ENCODE data around the gene SNORC. TPM values are rescaled to one million over a fixed set of nuclear protein-coding genes. Genes with fewer than 3 reads are reported as not detected.

The SNORC gene
- total and polyA plus RNA-seq, 4 donors = 2.4 to 12.3 (median 6.6) TPM

GRCh38 chr2:232878855-232879617, 9.0 kb downstream of the SNORC start:
- H3K27ac ChIP-seq (ENCODE audit: low read depth in 1 of 2, low read length in 2 of 2) = no peak overlapping the region
- peaks cover 0 to 40% (median 24%) of the 10 kb centered on the region in 4 donors for H3K4me1 ChIP-seq (ENCODE audit: control insufficient read depth in 4 of 4, insufficient read depth in 4 of 4, low read length in 3 of 4)
- no peaks in the 10 kb centered on the region for H3K9me3 ChIP-seq (ENCODE audit: control insufficient read depth in 4 of 4, low read length in 3 of 4)
- no peaks in the 10 kb centered on the region for H3K27me3 ChIP-seq (ENCODE audit: control insufficient read depth in 4 of 4, insufficient read depth in 4 of 4, low read length in 3 of 4)
- WGBS = 87% methylated on average over 20 of the region's 20 CpGs
- H3K4me3 ChIP-seq (ENCODE audit: low read depth in 1 of 3, low read length in 3 of 3) = no peak overlapping the region
- TF ChIP-seq RXRA (IDR thresholded peaks at IDR 0.05) (no peak), FOXA1 (IDR thresholded peaks at IDR 0.05) (no peak)
- H3K36me3 ChIP-seq (ENCODE audit: control insufficient read depth in 4 of 4, insufficient read depth in 3 of 4, low read depth in 1 of 4, low read length in 3 of 4) = peaks cover 0 to 15% (median 4%) of the 10 kb centered on the region in 4 donors
- H3K9ac ChIP-seq (ENCODE audit: low read depth in 1 of 2, low read length in 2 of 2) = no peak overlapping the region
- no peak for DNase-seq (ENCODE audit: low spot score)

- Histone ChIP-seq H3K27ac (ENCODE audit: low read depth in 1 of 2, low read length in 2 of 2) (no peak overlapping the region), H3K36me3 (ENCODE audit: control insufficient read depth in 4 of 4, insufficient read depth in 3 of 4, low read depth in 1 of 4, low read length in 3 of 4) (peaks cover 0 to 21% (median 6%) of the 10 kb centered on the region in 4 donors), H3K27me3 (ENCODE audit: control insufficient read depth in 4 of 4, insufficient read depth in 4 of 4, low read length in 3 of 4) (no peaks in the 10 kb centered on the region), H3K4me3 (ENCODE audit: low read depth in 1 of 3, low read length in 3 of 3) (no peak overlapping the region), H3K9ac (ENCODE audit: low read depth in 1 of 2, low read length in 2 of 2) (no peak overlapping the region), H3K9me3 (ENCODE audit: control insufficient read depth in 4 of 4, low read length in 3 of 4) (no peaks in the 10 kb centered on the region), H3K4me1 (ENCODE audit: control insufficient read depth in 4 of 4, insufficient read depth in 4 of 4, low read length in 3 of 4) (peaks cover 0 to 32% (median 17%) of the 10 kb centered on the region in 4 donors)
- TF ChIP-seq HNF4G (IDR thresholded peaks at IDR 0.05) = no peak
- no peak for TF ChIP-seq REST (IDR thresholded peaks at IDR 0.05)
- TF ChIP-seq EGR1 (IDR thresholded peaks at IDR 0.05; ENCODE audit: low read depth in 2 of 2) = no peak
- TF ChIP-seq FOXA1 (IDR thresholded peaks at IDR 0.05) = no peak
- TF ChIP-seq MAX (IDR thresholded peaks at IDR 0.05) = no peak
- no peak for TF ChIP-seq SP1 (IDR thresholded peaks at IDR 0.05)
- TF ChIP-seq CTCF (IDR thresholded peaks at IDR 0.05; ENCODE audit: low read depth, low read length, missing input control) = no peak
- no peak for TF ChIP-seq GABPA (IDR thresholded peaks at IDR 0.05 in 1 of 2, conservative IDR thresholded peaks at IDR 0.05 in 1 of 2)
- no peak for TF ChIP-seq YY1 (IDR thresholded peaks at IDR 0.05)
- TF ChIP-seq TAF1 (conservative IDR thresholded peaks at IDR 0.05) = no peak
- TF ChIP-seq RAD21 (IDR thresholded peaks at IDR 0.05) = no peak
- TF ChIP-seq ZBTB33 (IDR thresholded peaks at IDR 0.05) = no peak
- no peak for TF ChIP-seq HNF4A (conservative IDR thresholded peaks at IDR 0.05)
- TF ChIP-seq FOXA2 (IDR thresholded peaks at IDR 0.05) = no peak
- no peak for DNase-seq (ENCODE audit: low spot score)
- WGBS = 86% methylated on average over 21 of the region's 21 CpGs
Measured at GRCh38 chr2:232879618-232880494, 9.8 kb downstream of the SNORC start.

Measured in liver (tissue), 9 donors.